Tibial artery (tissue), 4 donors: Measurements from ENCODE around the gene F2R.

Experiments used
- DNase-seq, 2 donors: peaks; one replicate each; pipeline ENCODE4 v3.0.0-alpha.2; 2019
- H3K27ac ChIP-seq, 2 donors: fragments of 200-600 bp; sonication (generic) in 1 of 2; 1 replicate in 1 of 2; 2 replicates in 1 of 2; pipeline ENCODE4 v1.5.1; 2018 to 2019; ENCODE audit warnings: mild to moderate bottlenecking in 1 of 2
- H3K27me3 ChIP-seq, 2 donors: fragments of 200-600 bp; sonication (generic) in 1 of 2; one replicate each; pipeline versions ENCODE4 v1.5.1 to v1.6.0; 2016 to 2019
- H3K36me3 ChIP-seq, 3 donors: fragments of 200-600 bp; sonication (generic) in 2 of 3; one replicate each; pipeline ENCODE4 v1.5.1; 2016 to 2019; ENCODE audit warnings: mild to moderate bottlenecking in 2 of 3
- H3K4me1 ChIP-seq, 4 donors: fragments of 200-600 bp; sonication (generic) in 2 of 4; 1 replicate in 3 of 4; 2 replicates in 1 of 4; pipeline ENCODE4 v1.5.1; 2016 to 2019
- H3K4me3 ChIP-seq, 2 donors: fragments of 200-600 bp; sonication (generic) in 1 of 2; 1 replicate in 1 of 2; 2 replicates in 1 of 2; pipeline ENCODE4 v1.5.1; 2018 to 2019; ENCODE audit warnings: mild to moderate bottlenecking in 2 of 2
- H3K9me3 ChIP-seq, 3 donors: fragments of 200-600 bp; sonication (generic) in 1 of 3; one replicate each; pipeline ENCODE4 v1.5.1; 2016 to 2019
- CTCF ChIP-seq, 2 experiments: fragments of 200-600 bp in 1 of 2; fragments of 450-650 bp in 1 of 2; IDR thresholded peaks; one replicate each; pipeline ENCODE4 v1.5.1; 2017 to 2019; ENCODE audit warnings: antibody characterized with exemption in 2 of 2, mild to moderate bottlenecking in 1 of 2, moderate library complexity in 1 of 2
- intact Hi-C: fragments of 100-400 bp; cut with DNase I; formaldehyde crosslinking; loops from one replicate; pipeline ENCODE4 v1.15.0; 2023; ENCODE audit warnings: low total_unique reads

F2R gene

GRCh38 chr5:76715736-76716455 lies at the start of gene F2R:
TSS of gene F2R (plus strand) at chr5:76716126. CDS start at chr5:76716308, 182 bp downstream.
- Histone ChIP-seq H3K9me3 (no peaks in the 10 kb centered on the region), H3K27me3 (no peaks in the 10 kb centered on the region), H3K36me3 (no peaks in the 10 kb centered on the region), H3K27ac (peak within 1 kb of the TSS; percentile 69 to 75), H3K4me1 (peaks cover 0 to 27% (median 15%) of the 10 kb centered on the region in 4 donors), H3K4me3 (peak within 1 kb of the TSS; percentile 67 to 72)
- intact Hi-C loops: no loop called here
- DNase-seq: peak; percentile 29 to 72
- TF ChIP-seq CTCF (IDR thresholded peaks at IDR 0.05): peak in 1 of 2 experiments; percentile 43

- Histone ChIP-seq H3K9me3 (no peaks in the 10 kb centered on the region), H3K27ac (no peak overlapping the region), H3K4me3 (no peak overlapping the region), H3K36me3 (no peaks in the 10 kb centered on the region), H3K27me3 (no peaks in the 10 kb centered on the region), H3K4me1 (no peaks in the 10 kb centered on the region)
- no peak for TF ChIP-seq CTCF (IDR thresholded peaks at IDR 0.05)
- no peak for DNase-seq
- intact Hi-C loops: no loop called here
Measured at GRCh38 chr5:76667495-76667894, 48.4 kb upstream of the F2R start.

- Histone ChIP-seq H3K27me3 (no peaks in the 10 kb centered on the region), H3K9me3 (no peaks in the 10 kb centered on the region), H3K27ac (no peak overlapping the region), H3K4me3 (no peak overlapping the region), H3K36me3 (no peaks in the 10 kb centered on the region), H3K4me1 (no peaks in the 10 kb centered on the region)
- intact Hi-C loops: no loop called here
- no peak for DNase-seq
- no peak for TF ChIP-seq CTCF (IDR thresholded peaks at IDR 0.05)
Measured at GRCh38 chr5:76669245-76669644, 46.7 kb upstream of the F2R start.

GRCh38 chr5:76670508-76670907 lies 45.4 kb upstream of the F2R start:
- Histone ChIP-seq H3K4me1 (no peaks in the 10 kb centered on the region), H3K27me3 (no peaks in the 10 kb centered on the region), H3K36me3 (no peaks in the 10 kb centered on the region), H3K9me3 (no peaks in the 10 kb centered on the region), H3K27ac (no peak overlapping the region), H3K4me3 (no peak overlapping the region)
- TF ChIP-seq CTCF (IDR thresholded peaks at IDR 0.05): no peak
- no peak for DNase-seq
- intact Hi-C loops: no loop called here

- Histone ChIP-seq H3K36me3 (no peaks in the 10 kb centered on the region), H3K27ac (no peak overlapping the region)
- no peak for TF ChIP-seq CTCF (IDR thresholded peaks at IDR 0.05)
Measured at GRCh38 chr5:76672242-76672641, 43.7 kb upstream of the F2R start.

More at GRCh38 chr5:76672242-76672641, 43.7 kb upstream of the F2R start:
- H3K4me3 ChIP-seq: no peak overlapping the region
- no peak for DNase-seq
- intact Hi-C loops: no loop called here
- H3K27me3 ChIP-seq: no peaks in the 10 kb centered on the region
- H3K4me1 ChIP-seq: no peaks in the 10 kb centered on the region
- H3K9me3 ChIP-seq: no peaks in the 10 kb centered on the region
